GM23338 (cell line): Measurements from ENCODE around the gene SFXN5. TPM values are rescaled to one million over a fixed set of nuclear protein-coding genes. Genes with fewer than 3 reads are reported as not detected.
A peak's percentile ranks its signal among the peaks of the same experiment; 100 is the strongest.

Experiments used
- ATAC-seq: fragments of 200-7000 bp; cut with Tn5 transposase; 3 replicates; pipeline ENCODE4 v1.9.1; 2020
- DNase-seq: peaks from one replicate; pipeline ENCODE4 v3.0.0-alpha.2; 2015; ENCODE audit warnings: low spot score
- H2AFZ ChIP-seq: fragments of 200-600 bp; sonication (generic); 2 replicates; pipeline ENCODE4 v1.8.0; 2016; ENCODE audit warnings: antibody characterized with exemption, mild to moderate bottlenecking, moderate library complexity
- H3F3A ChIP-seq: fragments of 200-600 bp; sonication (generic); replicated peaks from 2 replicates; pipeline ENCODE4 v1.8.0; 2017; ENCODE audit warnings: antibody characterized with exemption, mixed run types, low read depth
- H3K27ac ChIP-seq: fragments of 200-600 bp; sonication (generic); 2 replicates; pipeline ENCODE4 v1.6.1; 2016; ENCODE audit warnings: low read depth
- H3K27me3 ChIP-seq: fragments of 200-600 bp; sonication (generic); 2 replicates; pipeline ENCODE4 v1.8.0; 2016; ENCODE audit warnings: mild to moderate bottlenecking, mixed run types, moderate library complexity; ENCODE audit not compliant: insufficient read depth
- H3K36me3 ChIP-seq: fragments of 200-600 bp; sonication (generic); 2 replicates; pipeline ENCODE4 v1.8.0; 2016; ENCODE audit warnings: mild to moderate bottlenecking; ENCODE audit not compliant: insufficient read depth
- H3K4me1 ChIP-seq: fragments of 200-600 bp; sonication (generic); 2 replicates; pipeline ENCODE4 v1.8.0; 2016; ENCODE audit warnings: mild to moderate bottlenecking, moderate library complexity; ENCODE audit not compliant: insufficient read depth
- H3K4me2 ChIP-seq: fragments of 200-600 bp; sonication (generic); 2 replicates; pipeline ENCODE4 v1.7.1; 2017; ENCODE audit warnings: mixed run types
- H3K4me3 ChIP-seq: fragments of 200-600 bp; sonication (generic); 2 replicates; pipeline ENCODE4 v1.6.1; 2016; ENCODE audit warnings: mixed run types
- H3K79me2 ChIP-seq: fragments of 200-600 bp; sonication (generic); replicated peaks from 2 replicates; pipeline ENCODE4 v1.8.0; 2017; ENCODE audit warnings: mild to moderate bottlenecking; ENCODE audit not compliant: insufficient read depth
- H3K9me2 ChIP-seq: fragments of 200-600 bp; sonication (generic); 2 replicates; pipeline ENCODE4 v1.8.0; 2017; ENCODE audit not compliant: insufficient read depth
- H4K20me1 ChIP-seq: fragments of 200-600 bp; sonication (generic); replicated peaks from 2 replicates; pipeline ENCODE4 v1.8.0; 2017; ENCODE audit warnings: mild to moderate bottlenecking; ENCODE audit not compliant: insufficient read depth
- H3K27ac Mint-ChIP-seq: 2 replicates; pipeline ENCODE4 v1.8.0; 2020; ENCODE audit warnings: inconsistent platforms, mild to moderate bottlenecking, moderate library complexity, mixed read lengths
- H3K27me3 Mint-ChIP-seq: 3 replicates; pipeline ENCODE4 v1.8.0; 2022; ENCODE audit warnings: low read depth, mild to moderate bottlenecking, moderate library complexity, mixed read lengths, inconsistent platforms; ENCODE audit not compliant: insufficient read depth, poor library complexity
- H3K36me3 Mint-ChIP-seq: 3 replicates; pipeline ENCODE4 v1.8.0; 2021; ENCODE audit warnings: low read depth, mild to moderate bottlenecking, inconsistent platforms, moderate library complexity, mixed read lengths
- H3K4me1 Mint-ChIP-seq: 3 replicates; pipeline ENCODE4 v1.8.0; 2020; ENCODE audit warnings: mild to moderate bottlenecking, inconsistent platforms, mixed read lengths
- H3K4me3 Mint-ChIP-seq: 3 replicates; pipeline ENCODE4 v1.8.0; 2021; ENCODE audit warnings: moderate library complexity, mild to moderate bottlenecking, inconsistent platforms, mixed read lengths
- H3K9me3 Mint-ChIP-seq: 3 replicates; pipeline ENCODE4 v1.8.0; 2020; ENCODE audit warnings: moderate library complexity, mild to moderate bottlenecking, inconsistent platforms, mixed read lengths
- CREB1 ChIP-seq: fragments of 250-450 bp; sonication (Bioruptor Pico); IDR thresholded peaks from 2 replicates; pipeline ENCODE4 v1.5.0; 2020; ENCODE audit warnings: low read depth, mild to moderate bottlenecking, moderate library complexity
- EZH2 ChIP-seq: fragments of 200-600 bp; sonication (generic); IDR thresholded peaks from one replicate; pipeline ENCODE4 v1.8.0; 2017; ENCODE audit warnings: antibody characterized with exemption, mild to moderate bottlenecking, low read depth; ENCODE audit not compliant: unreplicated experiment
- JUNB ChIP-seq: IDR thresholded peaks from one replicate; pipeline ENCODE4 v1.6.1; 2016; ENCODE audit warnings: antibody characterized with exemption; ENCODE audit not compliant: unreplicated experiment
- NANOG ChIP-seq: IDR thresholded peaks from 2 replicates; pipeline ENCODE4 v1.6.1; 2016; ENCODE audit warnings: antibody characterized with exemption, borderline replicate concordance
- POLR2AphosphoS5 ChIP-seq: IDR thresholded peaks from 2 replicates; pipeline ENCODE4 v1.6.1; 2016; ENCODE audit warnings: antibody characterized with exemption, low read depth
- polyA plus RNA-seq: library from polyadenylated mRNA; unstranded; fragments of >200 nt; fragmentation: Nextera tagmentation; extraction: Ambion mirVana; gene quantifications from 2 replicates; pipeline ENCODE4 v1.2.1, GENCODE V29; 2016
- total RNA-seq: library from RNA; depleted of rRNA; stranded (reverse); fragments of >200 nt; shearing (Covaris generic); gene quantifications from 2 replicates; pipeline ENCODE4 v1.2.3, GENCODE V29; 2014
- TF ChIP-seq, protein P1 (sequence below): IDR thresholded peaks from 2 replicates; pipeline ENCODE4 v1.6.1; 2016; ENCODE audit warnings: antibody characterized with exemption
- TF ChIP-seq, protein P2 (sequence below): IDR thresholded peaks from one replicate; pipeline ENCODE4 v1.6.1; 2018; ENCODE audit warnings: antibody characterized with exemption; ENCODE audit not compliant: unreplicated experiment

The SFXN5 gene
- total and polyA plus RNA-seq, 2 experiments from 2014 or later, result 23.6 to 25.8 TPM

GRCh38 chr2:73111073-73112025, 39.8 kb upstream of the SFXN5 start:
- DNase-seq (peak; percentile 81), ATAC-seq (peak; percentile 53)
- Histone ChIP-seq H3K4me1 (peaks cover 23% of the 10 kb centered on the region), H4K20me1 (peaks cover 20% of the 10 kb centered on the region), H2AFZ (peak overlapping the region; percentile 90), H3F3A (peaks cover 12% of the 10 kb centered on the region), H3K4me2 (peak overlapping the region; percentile 96), H3K9me2 (no peaks in the 10 kb centered on the region), H3K36me3 (no peaks in the 10 kb centered on the region; the same call in 1 of the 2 replicates), H3K79me2 (peaks cover 27% of the 10 kb centered on the region), H3K27ac (no peak overlapping the region), H3K27me3 (peaks cover 31% of the 10 kb centered on the region), H3K4me3 (peak overlapping the region; percentile 82)
- peaks cover 15% of the 10 kb centered on the region for H3K36me3 Mint-ChIP-seq
- H3K4me3 Mint-ChIP-seq, result peak overlapping the region; percentile 92
- H3K4me1 Mint-ChIP-seq, result peaks cover 32% of the 10 kb centered on the region
- peaks cover 8% of the 10 kb centered on the region; the same call in 1 of the 3 replicates for H3K9me3 Mint-ChIP-seq
- peak overlapping the region; percentile 7; the same call in 1 of the 2 replicates for H3K27ac Mint-ChIP-seq
- peaks cover 26% of the 10 kb centered on the region for H3K27me3 Mint-ChIP-seq
- TF ChIP-seq EZH2 (no peak), POLR2AphosphoS5 (no peak), NANOG (no peak), JUNB (no peak), CREB1 (CRISPR knock-in tag) (0 out of 2 replicates have a peak, but pooled peaks have one; percentile 11)
- TF ChIP-seq, protein P1, sequence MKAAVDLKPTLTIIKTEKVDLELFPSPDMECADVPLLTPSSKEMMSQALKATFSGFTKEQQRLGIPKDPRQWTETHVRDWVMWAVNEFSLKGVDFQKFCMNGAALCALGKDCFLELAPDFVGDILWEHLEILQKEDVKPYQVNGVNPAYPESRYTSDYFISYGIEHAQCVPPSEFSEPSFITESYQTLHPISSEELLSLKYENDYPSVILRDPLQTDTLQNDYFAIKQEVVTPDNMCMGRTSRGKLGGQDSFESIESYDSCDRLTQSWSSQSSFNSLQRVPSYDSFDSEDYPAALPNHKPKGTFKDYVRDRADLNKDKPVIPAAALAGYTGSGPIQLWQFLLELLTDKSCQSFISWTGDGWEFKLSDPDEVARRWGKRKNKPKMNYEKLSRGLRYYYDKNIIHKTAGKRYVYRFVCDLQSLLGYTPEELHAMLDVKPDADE, result no peak
- TF ChIP-seq, protein P2, sequence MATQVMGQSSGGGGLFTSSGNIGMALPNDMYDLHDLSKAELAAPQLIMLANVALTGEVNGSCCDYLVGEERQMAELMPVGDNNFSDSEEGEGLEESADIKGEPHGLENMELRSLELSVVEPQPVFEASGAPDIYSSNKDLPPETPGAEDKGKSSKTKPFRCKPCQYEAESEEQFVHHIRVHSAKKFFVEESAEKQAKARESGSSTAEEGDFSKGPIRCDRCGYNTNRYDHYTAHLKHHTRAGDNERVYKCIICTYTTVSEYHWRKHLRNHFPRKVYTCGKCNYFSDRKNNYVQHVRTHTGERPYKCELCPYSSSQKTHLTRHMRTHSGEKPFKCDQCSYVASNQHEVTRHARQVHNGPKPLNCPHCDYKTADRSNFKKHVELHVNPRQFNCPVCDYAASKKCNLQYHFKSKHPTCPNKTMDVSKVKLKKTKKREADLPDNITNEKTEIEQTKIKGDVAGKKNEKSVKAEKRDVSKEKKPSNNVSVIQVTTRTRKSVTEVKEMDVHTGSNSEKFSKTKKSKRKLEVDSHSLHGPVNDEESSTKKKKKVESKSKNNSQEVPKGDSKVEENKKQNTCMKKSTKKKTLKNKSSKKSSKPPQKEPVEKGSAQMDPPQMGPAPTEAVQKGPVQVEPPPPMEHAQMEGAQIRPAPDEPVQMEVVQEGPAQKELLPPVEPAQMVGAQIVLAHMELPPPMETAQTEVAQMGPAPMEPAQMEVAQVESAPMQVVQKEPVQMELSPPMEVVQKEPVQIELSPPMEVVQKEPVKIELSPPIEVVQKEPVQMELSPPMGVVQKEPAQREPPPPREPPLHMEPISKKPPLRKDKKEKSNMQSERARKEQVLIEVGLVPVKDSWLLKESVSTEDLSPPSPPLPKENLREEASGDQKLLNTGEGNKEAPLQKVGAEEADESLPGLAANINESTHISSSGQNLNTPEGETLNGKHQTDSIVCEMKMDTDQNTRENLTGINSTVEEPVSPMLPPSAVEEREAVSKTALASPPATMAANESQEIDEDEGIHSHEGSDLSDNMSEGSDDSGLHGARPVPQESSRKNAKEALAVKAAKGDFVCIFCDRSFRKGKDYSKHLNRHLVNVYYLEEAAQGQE, result no peak
